Measurements from ENCODE around the gene DRAM2. TPM values are rescaled to one million over a fixed set of nuclear protein-coding genes. Genes with fewer than 3 reads are reported as not detected.

DRAM2 gene
- total and polyA plus RNA-seq, 9 of the 15 experiments (the other 6 are each of a cell fraction or from before 2014, with no cell fraction given): 29.0 to 161 (median 53.5) TPM

GRCh38 chr1:111142356-111142975 lies 2.6 kb upstream of the DRAM2 start:
- POLR2A ChIA-PET: interaction anchor here (0.6 to 1.9 kb wide), 4 partner anchors 9 to 1829 kb away, joined by 3 to 7 read pairs (median 6); no protein-coding TSS in a partner anchor
- no peak overlapping the region for H3K4me3 ChIP-seq
- H3K9ac ChIP-seq (ENCODE audit: insufficient read depth in 1 of 2, low read depth in 2 of 2, low read length in 2 of 2): peak overlapping the region; percentile 66 to 91; a peak in 3 of 4 replicates
- BruUV-seq (replicated peaks): no TSS peak
- no peaks in the 10 kb centered on the region for H3K9me3 ChIP-seq (replicated peaks; ENCODE audit: control insufficient read depth, insufficient read depth, low read depth, low read length)
- no peaks in the 10 kb centered on the region for H3K27me3 ChIP-seq (ENCODE audit: control insufficient read depth in 2 of 2, insufficient read depth in 2 of 2, low read length in 2 of 2)
- DNase-seq (ENCODE audit: extremely low read depth in 1 of 4, low spot score in 3 of 4) (peak in 2 of 4 experiments; percentile 26 to 60), ATAC-seq (peak; percentile 40), FAIRE-seq (peak; percentile 79)
- H3K4me1 ChIP-seq (replicated peaks in 1 of 2; ENCODE audit: control insufficient read depth in 2 of 2, insufficient read depth in 2 of 2, low read length in 2 of 2): peaks cover 8 to 18% of the 10 kb centered on the region in 2 experiments; a peak in 4 of 5 replicates
- no peak overlapping the region for H2AFZ ChIP-seq (ENCODE audit: low read depth, low read length)
- H3K36me3 ChIP-seq (ENCODE audit: control insufficient read depth, insufficient read depth, low read length): peaks cover 23% of the 10 kb centered on the region; the same call in 2 of the 3 replicates
- in situ Hi-C loops (cut with MboI) (no loop called here), intact Hi-C loops (cut with micrococcal nuclease) (no loop called here)
- peaks cover 10% of the 10 kb centered on the region; the same call in 1 of the 2 replicates for H4K20me1 ChIP-seq (replicated peaks; ENCODE audit: control insufficient read depth, insufficient read depth, low read length)
- 24% methylated on average over 5 of the region's 5 CpGs for WGBS (ENCODE audit: insufficient coverage, low coverage, missing lambda C conversion rate)
- H3K9me1 ChIP-seq (ENCODE audit: control insufficient read depth, insufficient read depth, low read length): no peaks in the 10 kb centered on the region
- peak overlapping the region; percentile 100 for H3K4me2 ChIP-seq (ENCODE audit: insufficient read depth, low read length)
- TF ChIP-seq PRMT5 (CRISPR knock-in tag; IDR thresholded peaks at IDR 0.05) (no peak), RBM39 (optimal IDR thresholded peaks at IDR 0.05; ENCODE audit: low read depth, low read length) (no peak), CEBPB (tag; IDR thresholded peaks at IDR 0.05) (0 out of 2 replicates have a peak, but pooled peaks have one; percentile 22), ZFP36 (IDR thresholded peaks at IDR 0.05; ENCODE audit: low read depth, low read length, partially characterized antibody) (peak; percentile 9)
- H3K79me2 ChIP-seq (ENCODE audit: control insufficient read depth, insufficient read depth, low read length): peaks cover 98% of the 10 kb centered on the region
- no peak overlapping the region; the same call in 2 of the 3 replicates for H3K27ac ChIP-seq (ENCODE audit: extremely low read depth, low read depth, low read length)
- CTCF ChIA-PET (ENCODE audit: low intra/inter-chr PET ratio): no interaction called here

Data from K562 (cell line).